Jurkat, Clone E6-1 (cell line): ENCODE results near the gene HBM. TPM values are rescaled to one million over a fixed set of nuclear protein-coding genes. Genes with fewer than 3 reads are reported as not detected.
A peak's percentile ranks its signal among the peaks of the same experiment; 100 is the strongest.
"Not testable (repeated sequence)": the region's sequence is repeated elsewhere in the genome, so short reads cannot be mapped to it uniquely, and the experiment has no call there.

Experiments used
- DNase-seq: peaks from one replicate; pipeline ENCODE4 v3.0.0-alpha.2; 2011; ENCODE audit warnings: low read depth, low spot score
- H3K4me3 ChIP-seq: 2 replicates; pipeline ENCODE4 v1.5.1; 2011; ENCODE audit warnings: mild to moderate bottlenecking, low read length, control low read depth, moderate library complexity
- polyA plus RNA-seq: library from polyadenylated mRNA; unstranded; fragments of >200 nt; gene quantifications from one replicate; pipeline ENCODE4 v1.2.1, GENCODE V29; 2012; ENCODE audit warnings: missing spikeins; ENCODE audit not compliant: insufficient read length, insufficient read depth

HBM gene
- not detected for polyA plus RNA-seq

- DNase-seq, result no peak
These were observed at the start of gene HBM for GRCh38 chr16:165539-166374. Gene HBM (plus strand): TSS chr16:165978. CDS start chr16:165998, 20 bp downstream.

GRCh38 chr16:116015-116414 lies 49.8 kb upstream of the HBM start:
- H3K4me3 ChIP-seq, result no peak overlapping the region

More at GRCh38 chr16:165539-166374, at the start of gene HBM:
- H3K4me3 ChIP-seq, result no peak within 1 kb of the TSS

GRCh38 chr16:117379-118365 lies 48.1 kb upstream of the HBM start:
- DNase-seq, result peak; percentile 65
- no peak overlapping the region for H3K4me3 ChIP-seq

More at GRCh38 chr16:116015-116414, 49.8 kb upstream of the HBM start:
- no peak for DNase-seq

GRCh38 chr16:118857-119256 lies 46.9 kb upstream of the HBM start:
- no peak for DNase-seq
- H3K4me3 ChIP-seq, result no peak overlapping the region

GRCh38 chr16:119295-119694 lies 46.5 kb upstream of the HBM start:
- H3K4me3 ChIP-seq, result no peak overlapping the region
- DNase-seq, result no peak

- DNase-seq, result no peak
- H3K4me3 ChIP-seq, result no peak overlapping the region
These were observed 45.8 kb upstream of the HBM start for GRCh38 chr16:119835-120491.

GRCh38 chr16:120756-121155 lies 45.0 kb upstream of the HBM start:
- no peak overlapping the region for H3K4me3 ChIP-seq
- no peak for DNase-seq

GRCh38 chr16:122361-122760 lies 43.4 kb upstream of the HBM start:
- no peak overlapping the region for H3K4me3 ChIP-seq
- DNase-seq, result no peak

- not testable (repeated sequence) for H3K4me3 ChIP-seq, DNase-seq
These were observed 42.0 kb upstream of the HBM start for GRCh38 chr16:123558-124350.

GRCh38 chr16:125011-125410 lies 40.8 kb upstream of the HBM start:
- no peak for DNase-seq
- H3K4me3 ChIP-seq, result no peak overlapping the region

- H3K4me3 ChIP-seq, result no peak overlapping the region
- peak; percentile 53 for DNase-seq
These were observed 36.7 kb upstream of the HBM start for GRCh38 chr16:129075-129474.

GRCh38 chr16:130533-131173 lies 35.1 kb upstream of the HBM start:
- no peak overlapping the region for H3K4me3 ChIP-seq
- DNase-seq, result no peak

- H3K4me3 ChIP-seq, result no peak overlapping the region
- no peak for DNase-seq
These were observed 33.7 kb upstream of the HBM start for GRCh38 chr16:132120-132519.

GRCh38 chr16:133716-134115 lies 32.1 kb upstream of the HBM start:
- H3K4me3 ChIP-seq, result no peak overlapping the region
- DNase-seq, result no peak

GRCh38 chr16:138049-138417 lies 27.7 kb upstream of the HBM start:
- no peak for DNase-seq
- peak overlapping the region; percentile 71 for H3K4me3 ChIP-seq

GRCh38 chr16:140175-140857 lies 25.5 kb upstream of the HBM start:
- no peak for DNase-seq

GRCh38 chr16:142405-142967 lies 23.3 kb upstream of the HBM start:
- H3K4me3 ChIP-seq, result no peak overlapping the region
- DNase-seq, result no peak

More at GRCh38 chr16:140175-140857, 25.5 kb upstream of the HBM start:
- no peak overlapping the region for H3K4me3 ChIP-seq
